Measurements from ENCODE around the gene MYBPC3. TPM values are rescaled to one million over a fixed set of nuclear protein-coding genes. Genes with fewer than 3 reads are reported as not detected.
A peak's percentile ranks its signal among the peaks of the same experiment; 100 is the strongest.

Gene MYBPC3
- total and polyA plus RNA-seq, 10 of the 15 experiments (the other 5 are each of a cell fraction or from before 2014, with no cell fraction given) = 0.03 to 0.08 (median 0.03) TPM; not detected in 7

- TF ChIP-seq PBX3 (IDR thresholded peaks at IDR 0.05; ENCODE audit: insufficient replicate concordance, low read depth, low read length) (no peak), POU2F2 (IDR thresholded peaks at IDR 0.05; ENCODE audit: borderline replicate concordance, low read depth, low read length) (no peak), SUPT20H (IDR thresholded peaks at IDR 0.05; ENCODE audit: borderline replicate concordance, control insufficient read depth, low read depth, low read length) (no peak), FOXM1 (IDR thresholded peaks at IDR 0.05; ENCODE audit: low read depth, low read length) (no peak), YY1 (IDR thresholded peaks at IDR 0.05; ENCODE audit: low read depth, low read length) (no peak), PAX8 (IDR thresholded peaks at IDR 0.05) (no peak), ELK1 (IDR thresholded peaks at IDR 0.05; ENCODE audit: low read depth, low read length) (no peak), SMC3 (IDR thresholded peaks at IDR 0.05; ENCODE audit: borderline replicate concordance, low read length) (no peak)
Measured at GRCh38 chr11:47352556-47352955, at the start of gene MYBPC3 (continued).

GRCh38 chr11:47400768-47401279, 48.3 kb upstream of the MYBPC3 start:
- Histone ChIP-seq H4K20me1 (ENCODE audit: control insufficient read depth, insufficient read depth) (no peaks in the 10 kb centered on the region), H3K27ac (ENCODE audit: control insufficient read depth, insufficient read depth) (peak overlapping the region; percentile 89), H3K27me3 (replicated peaks in 1 of 2; ENCODE audit: control insufficient read depth in 2 of 2, insufficient read depth in 2 of 2, low read length in 1 of 2) (no peaks in the 10 kb centered on the region), H2AFZ (ENCODE audit: control insufficient read depth, low read depth, low read length) (peak overlapping the region; percentile 89), H3K9ac (ENCODE audit: control insufficient read depth, insufficient read depth, low read length) (peak overlapping the region; percentile 74), H3K36me3 (ENCODE audit: control insufficient read depth in 2 of 2, insufficient read depth in 2 of 2, low read length in 1 of 2) (no peaks in the 10 kb centered on the region), H3K4me1 (ENCODE audit: control insufficient read depth, insufficient read depth, low read length) (peaks cover 25% of the 10 kb centered on the region), H3K4me2 (ENCODE audit: control insufficient read depth, insufficient read depth) (peak overlapping the region; percentile 99), H3K4me3 (peak overlapping the region; percentile 76), H3K9me3 (replicated peaks; ENCODE audit: control insufficient read depth, insufficient read depth, low read length) (no peaks in the 10 kb centered on the region), H3K79me2 (ENCODE audit: control insufficient read depth, insufficient read depth, low read length) (no peaks in the 10 kb centered on the region)
- 0% methylated on average over 8 of the region's 8 CpGs for WGBS (ENCODE audit: insufficient coverage, insufficient replicate concordance, low lambda C conversion rate, missing lambda C conversion rate)
- SMC1A ChIA-PET (ENCODE audit: uncharacterized antibody, unreplicated experiment) = interaction anchor here (1.2 to 3.1 kb wide), 5 partner anchors 10 to 130 kb away, joined by 3 to 15 read pairs (median 11); partner anchors contain the start of gene SPI1
- RAD21 ChIA-PET (ENCODE audit: unreplicated experiment) = interaction anchor here (0.6 to 3.3 kb wide), 6 partner anchors 10 to 337 kb away, joined by 3 to 31 read pairs (median 16); partner anchors contain the start of genes DDB2 and SPI1
- ATAC-seq (peak; percentile 88), FAIRE-seq (peak; percentile 97), DNase-seq (ENCODE audit: low read depth, low spot score) (peak; percentile 69)
- intact Hi-C loops (cut with micrococcal nuclease; ENCODE audit: unreplicated experiment) (loop anchor here (10.0 kb wide), 2 partner anchors 76 to 454 kb away; no protein-coding TSS in a partner anchor), in situ Hi-C loops (cut with MboI) (no loop called here)
- BruUV-seq (replicated peaks) = no TSS peak
- POLR2A ChIA-PET = interaction anchor here (0.5 to 6.8 kb wide), 7 partner anchors 9 to 447 kb away, joined by 3 to 57 read pairs (median 5); partner anchors contain the start of genes NUP160 and SPI1
- CTCF ChIA-PET = interaction anchor here (0.7 to 8.1 kb wide), 3 partner anchors 9 to 28 kb away, joined by 4 to 73 read pairs (median 5); no protein-coding TSS in a partner anchor
- TF ChIP-seq RELB (IDR thresholded peaks at IDR 0.05; ENCODE audit: low read depth) = peak; percentile 33; the same call in 1 of the 2 replicates
- TF ChIP-seq NBN (IDR thresholded peaks at IDR 0.05) = 0 out of 2 replicates have a peak, but pooled peaks have one; percentile 89
- 0 out of 2 replicates have a peak, but pooled peaks have one; percentile 8 for TF ChIP-seq PML (IDR thresholded peaks at IDR 0.05; ENCODE audit: low read length)
- TF ChIP-seq EP300 (IDR thresholded peaks at IDR 0.05; ENCODE audit: borderline replicate concordance in 1 of 2, control insufficient read depth in 1 of 2, low read depth in 2 of 2, low read length in 2 of 2) = no peak
- TF ChIP-seq KLF5 (IDR thresholded peaks at IDR 0.05; ENCODE audit: partially characterized antibody) = no peak
- peak; percentile 70 for TF ChIP-seq RUNX3 (IDR thresholded peaks at IDR 0.05; ENCODE audit: low read length)
- 0 out of 2 replicates have a peak, but pooled peaks have one; percentile 36 for TF ChIP-seq MTA2 (IDR thresholded peaks at IDR 0.05; ENCODE audit: low read depth)
- no peak for TF ChIP-seq SREBF2 (IDR thresholded peaks at IDR 0.05; ENCODE audit: low read length)
- TF ChIP-seq NFIC (IDR thresholded peaks at IDR 0.05; ENCODE audit: low read depth, low read length) = no peak
- TF ChIP-seq BACH1 (IDR thresholded peaks at IDR 0.05; ENCODE audit: borderline replicate concordance) = no peak
- no peak for TF ChIP-seq CBX3 (IDR thresholded peaks at IDR 0.05; ENCODE audit: borderline replicate concordance, low read depth)
- TF ChIP-seq SP1 (IDR thresholded peaks at IDR 0.05; ENCODE audit: low read depth, low read length) = no peak

All from GM12878 (cell line).